Measurements from ENCODE around the gene DNM1. TPM values are rescaled to one million over a fixed set of nuclear protein-coding genes. Genes with fewer than 3 reads are reported as not detected.

The DNM1 gene
- total and polyA plus RNA-seq, 12 donors: 2.1 to 13.7 (median 3.9) TPM

- intact Hi-C loops (cut with DNase I): no loop called here
- DNase-seq (no peak), ATAC-seq (peak in 1 of 8 donors; percentile 13)
- no peaks in the 10 kb centered on the region for H3K9me3 ChIP-seq
- no peaks in the 10 kb centered on the region for H3K27me3 ChIP-seq
- 94% methylated on average over 8 of the region's 8 CpGs for WGBS, 2 donors
- peaks cover 0 to 97% (median 32%) of the 10 kb centered on the region in 9 donors for H3K36me3 ChIP-seq
- no peak overlapping the region for H3K27ac ChIP-seq
- H3K4me3 ChIP-seq: no peak overlapping the region
- TF ChIP-seq, protein P1, sequence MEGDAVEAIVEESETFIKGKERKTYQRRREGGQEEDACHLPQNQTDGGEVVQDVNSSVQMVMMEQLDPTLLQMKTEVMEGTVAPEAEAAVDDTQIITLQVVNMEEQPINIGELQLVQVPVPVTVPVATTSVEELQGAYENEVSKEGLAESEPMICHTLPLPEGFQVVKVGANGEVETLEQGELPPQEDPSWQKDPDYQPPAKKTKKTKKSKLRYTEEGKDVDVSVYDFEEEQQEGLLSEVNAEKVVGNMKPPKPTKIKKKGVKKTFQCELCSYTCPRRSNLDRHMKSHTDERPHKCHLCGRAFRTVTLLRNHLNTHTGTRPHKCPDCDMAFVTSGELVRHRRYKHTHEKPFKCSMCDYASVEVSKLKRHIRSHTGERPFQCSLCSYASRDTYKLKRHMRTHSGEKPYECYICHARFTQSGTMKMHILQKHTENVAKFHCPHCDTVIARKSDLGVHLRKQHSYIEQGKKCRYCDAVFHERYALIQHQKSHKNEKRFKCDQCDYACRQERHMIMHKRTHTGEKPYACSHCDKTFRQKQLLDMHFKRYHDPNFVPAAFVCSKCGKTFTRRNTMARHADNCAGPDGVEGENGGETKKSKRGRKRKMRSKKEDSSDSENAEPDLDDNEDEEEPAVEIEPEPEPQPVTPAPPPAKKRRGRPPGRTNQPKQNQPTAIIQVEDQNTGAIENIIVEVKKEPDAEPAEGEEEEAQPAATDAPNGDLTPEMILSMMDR (IDR thresholded peaks at IDR 0.05): no peak
- H3K4me1 ChIP-seq: no peaks in the 10 kb centered on the region
Observed at GRCh38 chr9:128169925-128170324, 33.3 kb upstream of the DNM1 start.

- no peaks in the 10 kb centered on the region for H3K4me1 ChIP-seq
- peaks cover 9 to 97% (median 49%) of the 10 kb centered on the region in 9 donors for H3K36me3 ChIP-seq
- intact Hi-C loops (cut with DNase I): no loop called here
- WGBS, 2 donors: 72 to 89% methylated on average over 4 of the region's 4 CpGs
- no peak overlapping the region for H3K4me3 ChIP-seq
- ATAC-seq: no peak
- DNase-seq: no peak
- no peak overlapping the region for H3K27ac ChIP-seq
- H3K9me3 ChIP-seq: no peaks in the 10 kb centered on the region
- H3K27me3 ChIP-seq: no peaks in the 10 kb centered on the region
- TF ChIP-seq, protein P1 (IDR thresholded peaks at IDR 0.05): no peak
Observed at GRCh38 chr9:128174062-128174461, 29.1 kb upstream of the DNM1 start.

- peaks cover 9 to 97% (median 49%) of the 10 kb centered on the region in 9 donors for H3K36me3 ChIP-seq
- no peaks in the 10 kb centered on the region for H3K4me1 ChIP-seq
- 87% methylated on average over 8 of the region's 8 CpGs for WGBS, 2 donors
- no peak overlapping the region for H3K27ac ChIP-seq
- DNase-seq: no peak
- no peak overlapping the region for H3K4me3 ChIP-seq
- no peaks in the 10 kb centered on the region for H3K27me3 ChIP-seq
- intact Hi-C loops (cut with DNase I): no loop called here
- H3K9me3 ChIP-seq: no peaks in the 10 kb centered on the region
- TF ChIP-seq, protein P1 (IDR thresholded peaks at IDR 0.05): no peak
- no peak for ATAC-seq
Observed at GRCh38 chr9:128175102-128175563, 28.0 kb upstream of the DNM1 start.

GRCh38 chr9:128175726-128176125 is 27.5 kb upstream of the DNM1 start:
- Histone ChIP-seq H3K27ac (no peak overlapping the region), H3K36me3 (peaks cover 9 to 97% (median 54%) of the 10 kb centered on the region in 9 donors), H3K4me3 (no peak overlapping the region), H3K27me3 (no peaks in the 10 kb centered on the region), H3K9me3 (no peaks in the 10 kb centered on the region), H3K4me1 (no peaks in the 10 kb centered on the region)
- DNase-seq (no peak), ATAC-seq (no peak)
- WGBS, 2 donors: 88 to 89% methylated on average over 2 of the region's 2 CpGs
- intact Hi-C loops (cut with DNase I): no loop called here
- TF ChIP-seq, protein P1 (IDR thresholded peaks at IDR 0.05): no peak

Measured in heart right ventricle (tissue), 16 donors.